Myocyte (in vitro differentiated cells): ENCODE data around the gene STAC3. TPM values are rescaled to one million over a fixed set of nuclear protein-coding genes. Genes with fewer than 3 reads are reported as not detected.

ENCODE experiments used
- DNase-seq: peaks from one replicate; pipeline ENCODE4 v3.0.0-alpha.2; 2012; ENCODE audit warnings: low read depth
- total RNA-seq: library from RNA; depleted of rRNA; stranded (reverse); fragments of >200 nt; gene quantifications from 2 replicates; pipeline ENCODE4 v1.2.3, GENCODE V29; 2014

Gene STAC3
- total RNA-seq, 1 donor from 2014 or later: 728 TPM

DNA sequence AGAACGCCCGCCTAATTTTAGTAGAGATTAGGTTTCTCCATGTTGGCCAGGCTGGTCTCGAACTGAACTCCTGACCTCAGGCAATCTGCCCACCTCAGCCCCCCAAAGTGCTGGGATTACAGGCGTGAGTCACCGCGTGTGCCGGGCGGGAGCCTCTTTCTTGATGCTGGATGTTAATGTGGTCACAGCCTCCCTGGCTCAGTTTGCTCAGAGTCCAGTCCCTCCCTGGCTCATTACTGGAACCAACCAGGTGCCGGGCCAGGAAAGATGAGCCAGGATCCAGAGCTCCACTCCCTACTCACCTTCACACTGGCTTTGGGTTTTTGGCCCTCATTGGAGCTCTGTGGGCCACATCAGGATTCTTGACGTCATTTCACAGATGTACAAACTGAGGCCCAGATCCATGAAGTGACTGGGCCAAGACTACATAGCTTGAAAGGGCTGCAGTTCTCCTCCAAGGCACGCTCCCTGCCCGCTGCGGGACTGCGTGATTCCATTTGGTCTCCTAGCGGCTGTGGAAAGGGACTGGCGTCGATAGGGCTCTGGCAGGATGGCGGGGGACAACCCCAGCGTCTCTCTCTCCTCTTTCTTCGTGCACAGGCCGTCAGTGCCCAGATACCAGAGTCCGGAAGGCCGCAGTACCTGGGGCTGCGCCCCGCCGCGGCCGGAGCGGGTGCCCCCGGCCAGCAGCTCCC, 26.6 kb downstream of the STAC3 start:
- no peak for DNase-seq

DNA sequence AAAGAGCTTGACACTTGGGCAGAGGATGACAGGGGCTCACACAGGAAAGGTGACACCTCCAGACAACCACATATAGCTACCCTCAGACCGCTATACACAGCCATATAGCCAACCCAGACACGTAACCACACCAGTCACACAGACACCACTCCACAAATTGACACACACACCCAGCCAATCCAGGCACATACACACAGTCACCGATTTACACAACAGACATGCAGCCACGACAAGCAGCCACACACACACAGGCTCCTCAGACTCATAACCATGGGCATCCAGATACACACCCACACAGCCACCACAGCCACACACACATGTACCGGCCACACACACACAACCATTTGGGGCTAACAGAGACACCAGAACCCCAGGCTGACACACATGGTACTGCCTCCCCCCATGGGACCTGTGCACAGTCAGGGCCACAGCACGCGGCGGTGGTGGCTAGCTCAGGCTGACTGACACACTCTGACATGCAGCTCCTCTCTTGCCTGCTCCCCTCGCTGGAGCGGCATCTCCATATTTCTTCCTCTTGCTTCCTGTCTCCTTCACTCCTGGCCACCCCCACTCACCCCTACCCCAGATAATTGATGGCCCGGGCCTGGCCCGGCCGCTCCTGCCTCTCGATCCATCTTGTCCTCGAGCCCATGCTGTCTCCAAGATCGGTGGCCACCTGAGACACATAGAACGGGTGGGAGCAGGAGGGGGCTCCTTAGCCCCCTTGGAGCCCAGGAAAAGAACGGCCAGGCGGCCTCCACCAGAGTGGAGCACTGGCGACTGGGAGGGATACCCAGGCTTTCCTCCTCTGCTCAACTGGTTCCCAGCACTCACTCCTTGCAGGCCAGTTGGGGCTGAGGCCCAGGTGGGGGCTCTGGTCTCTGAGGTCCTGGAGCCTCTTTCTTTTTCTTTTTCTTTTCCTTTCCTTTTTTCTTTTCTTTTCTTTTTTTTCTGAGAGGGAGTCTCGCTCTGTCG, 27.5 kb downstream of the STAC3 start:
- no peak for DNase-seq

DNA sequence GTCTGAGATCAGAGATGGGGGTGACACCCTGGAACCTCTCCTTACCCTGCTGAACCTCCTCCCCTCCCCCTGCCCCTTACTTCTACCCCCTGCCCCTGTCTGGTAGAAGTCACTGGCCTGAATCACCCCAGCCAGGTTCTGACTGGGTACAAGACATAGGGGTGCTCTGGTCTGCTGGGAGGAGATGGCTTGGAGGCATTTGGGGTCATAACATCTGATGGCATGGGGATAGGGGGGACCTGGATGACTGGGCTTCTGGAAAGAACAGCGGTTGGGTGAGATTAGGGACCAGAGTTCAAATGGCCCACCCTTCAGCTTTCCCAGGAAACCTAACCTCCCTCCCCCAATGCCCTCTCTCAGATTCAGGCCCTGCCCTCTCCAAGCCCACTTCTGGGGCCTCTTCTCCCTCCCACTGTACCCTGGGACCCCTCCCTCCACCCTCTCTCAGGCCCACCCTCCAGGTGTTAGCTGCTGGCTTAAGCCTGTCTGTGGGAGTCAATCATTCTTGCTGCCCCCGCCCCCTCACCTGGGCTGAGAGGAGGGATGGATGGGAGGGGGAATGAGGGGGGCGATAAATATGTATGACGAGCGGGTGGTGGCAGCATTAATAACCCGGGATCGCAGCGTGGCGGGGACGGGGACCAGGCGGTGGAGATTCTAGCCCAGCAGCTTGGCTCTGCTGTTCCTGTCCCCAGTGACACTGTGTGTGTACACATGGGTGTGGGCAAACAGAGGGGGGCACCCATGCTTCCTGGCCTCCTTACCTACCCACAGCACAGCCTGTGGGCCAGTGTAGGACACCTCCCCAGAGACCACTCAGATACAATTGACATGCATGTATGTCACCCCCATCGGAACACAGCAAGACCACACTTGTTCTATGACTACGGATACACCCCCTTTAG, 28.4 kb downstream of the STAC3 start:
- DNase-seq: no peak

DNA sequence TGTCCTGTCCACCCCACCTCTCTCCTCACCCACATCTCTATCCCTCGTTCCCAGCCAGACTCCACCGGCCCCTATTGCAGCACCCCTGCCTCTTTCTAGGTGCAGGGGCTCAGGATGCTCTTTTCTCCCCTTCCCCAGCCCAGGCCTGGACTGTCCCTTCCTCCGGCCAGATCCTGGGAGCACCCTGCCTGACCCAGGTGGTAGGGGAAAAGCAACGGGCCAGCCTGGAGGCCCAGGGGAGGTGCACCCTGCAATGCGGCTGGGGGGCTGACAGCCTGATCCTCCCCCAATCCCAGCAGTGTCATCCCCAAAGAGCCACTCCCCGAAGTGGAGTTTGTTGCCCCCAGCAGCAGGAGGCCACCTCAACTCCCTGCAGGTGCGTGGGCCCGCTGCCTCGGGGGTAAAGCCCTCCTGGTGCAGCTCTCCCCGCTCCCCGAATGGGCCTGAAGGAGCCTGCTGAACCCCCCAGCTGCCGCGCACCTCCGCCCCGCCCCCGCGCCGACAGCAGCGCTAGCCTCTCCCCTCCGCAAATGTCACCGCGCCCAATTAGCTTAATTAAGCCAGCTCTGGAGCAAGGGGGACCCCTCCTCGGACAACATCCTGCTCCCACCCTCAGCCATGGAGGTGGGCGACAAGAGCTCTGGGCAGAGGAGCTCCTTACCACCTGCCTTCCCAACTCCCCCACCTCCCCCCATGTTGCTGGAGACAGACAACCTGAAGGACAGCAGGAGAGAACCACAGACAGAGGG, 29.6 kb downstream of the STAC3 start:
- DNase-seq: no peak

DNA sequence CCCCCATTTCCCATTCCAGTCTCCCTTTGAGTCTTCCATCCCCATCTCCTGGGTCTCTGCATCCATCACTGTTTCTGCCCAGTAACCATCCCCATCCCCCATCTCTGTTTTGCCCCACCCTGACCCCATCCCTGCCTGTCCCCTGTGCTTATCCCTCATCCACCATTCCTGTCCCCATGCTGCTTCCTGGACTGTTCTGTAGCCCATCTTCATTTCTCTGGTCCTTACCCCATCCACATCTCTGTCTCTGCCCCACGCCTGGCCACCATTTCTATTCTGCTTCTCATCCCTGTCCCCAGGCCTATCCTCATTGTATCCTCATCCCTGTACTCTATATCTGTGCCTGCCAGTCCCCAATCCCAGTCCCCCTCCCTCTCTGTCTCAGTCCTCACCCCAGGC, 30.2 kb downstream of the STAC3 start:
- DNase-seq: no peak

DNA sequence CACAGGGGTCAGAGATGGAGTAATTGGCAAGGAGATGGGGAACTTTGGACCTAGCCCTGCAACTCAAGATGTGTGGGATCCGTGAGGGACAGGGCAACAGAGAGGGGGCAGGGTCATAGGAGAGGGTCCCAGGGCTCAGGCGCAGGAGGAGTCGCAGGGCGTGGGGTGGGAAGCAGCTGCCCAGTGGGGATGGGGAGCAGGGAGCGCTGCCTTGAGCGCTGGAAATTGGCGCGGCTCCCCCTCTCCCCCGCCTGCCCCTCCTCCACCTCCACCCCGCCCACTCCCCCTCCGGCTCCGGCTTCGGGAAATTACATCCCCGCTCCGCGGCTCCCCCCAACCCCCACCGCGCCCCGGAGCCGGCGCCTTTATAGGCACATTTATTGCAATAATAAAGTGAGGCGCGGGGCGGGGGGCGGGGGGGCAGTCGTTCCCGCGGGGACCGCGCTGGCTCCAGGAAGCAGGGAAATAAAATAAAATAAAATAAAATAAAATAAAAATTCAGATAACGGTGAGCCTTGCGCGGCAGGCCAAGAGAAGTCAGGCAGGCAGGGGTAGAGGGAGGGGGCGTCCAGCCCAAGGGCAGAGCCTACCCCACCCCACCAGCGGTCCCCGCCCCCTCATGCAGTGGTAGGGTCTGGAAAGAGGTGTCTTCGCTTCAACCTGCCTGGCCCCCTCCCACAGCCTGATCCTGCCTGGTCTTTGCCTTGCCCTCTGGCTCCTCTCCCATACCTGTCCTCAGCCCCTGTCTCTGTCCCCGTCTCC, 30.8 kb downstream of the STAC3 start:
- DNase-seq: no peak

DNA sequence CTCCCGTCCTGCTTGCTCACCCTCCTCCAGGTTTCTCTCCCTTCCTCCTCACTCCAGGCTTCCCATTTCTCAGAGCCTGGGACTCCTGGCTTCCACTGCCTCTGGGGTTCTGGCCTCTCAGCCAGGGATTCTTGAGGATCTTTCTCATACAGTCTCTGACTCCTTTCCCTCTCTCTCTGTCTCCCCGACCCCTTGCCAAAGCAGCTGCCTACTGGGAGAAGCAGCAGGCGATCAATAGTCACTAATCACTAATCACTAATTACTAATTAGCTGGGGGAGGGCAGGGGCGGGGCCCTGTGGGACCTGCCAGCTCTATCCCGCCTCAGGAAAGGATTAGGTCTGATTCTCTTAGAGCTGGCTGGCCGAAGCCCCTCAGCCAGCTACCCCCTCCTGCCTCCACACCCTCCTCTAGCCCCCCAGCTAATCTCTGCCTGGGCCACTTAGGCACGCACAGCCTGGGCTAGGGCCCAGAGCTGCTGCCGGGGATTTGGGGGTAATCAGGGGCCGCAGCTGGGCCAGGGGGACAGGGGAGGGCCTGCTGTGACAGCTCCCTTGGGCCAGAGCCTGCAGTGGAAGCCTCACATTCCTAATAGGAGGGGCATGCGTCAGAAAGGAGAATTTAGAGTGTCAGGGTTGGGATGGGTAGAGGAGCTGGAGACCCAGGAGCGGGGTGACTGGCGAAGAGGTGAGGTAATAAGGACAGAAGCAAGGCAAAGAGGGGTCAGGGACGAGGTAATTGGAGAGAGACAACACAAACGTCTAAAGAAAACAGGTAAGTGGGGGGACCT, 31.6 kb downstream of the STAC3 start:
- no peak for DNase-seq

DNA sequence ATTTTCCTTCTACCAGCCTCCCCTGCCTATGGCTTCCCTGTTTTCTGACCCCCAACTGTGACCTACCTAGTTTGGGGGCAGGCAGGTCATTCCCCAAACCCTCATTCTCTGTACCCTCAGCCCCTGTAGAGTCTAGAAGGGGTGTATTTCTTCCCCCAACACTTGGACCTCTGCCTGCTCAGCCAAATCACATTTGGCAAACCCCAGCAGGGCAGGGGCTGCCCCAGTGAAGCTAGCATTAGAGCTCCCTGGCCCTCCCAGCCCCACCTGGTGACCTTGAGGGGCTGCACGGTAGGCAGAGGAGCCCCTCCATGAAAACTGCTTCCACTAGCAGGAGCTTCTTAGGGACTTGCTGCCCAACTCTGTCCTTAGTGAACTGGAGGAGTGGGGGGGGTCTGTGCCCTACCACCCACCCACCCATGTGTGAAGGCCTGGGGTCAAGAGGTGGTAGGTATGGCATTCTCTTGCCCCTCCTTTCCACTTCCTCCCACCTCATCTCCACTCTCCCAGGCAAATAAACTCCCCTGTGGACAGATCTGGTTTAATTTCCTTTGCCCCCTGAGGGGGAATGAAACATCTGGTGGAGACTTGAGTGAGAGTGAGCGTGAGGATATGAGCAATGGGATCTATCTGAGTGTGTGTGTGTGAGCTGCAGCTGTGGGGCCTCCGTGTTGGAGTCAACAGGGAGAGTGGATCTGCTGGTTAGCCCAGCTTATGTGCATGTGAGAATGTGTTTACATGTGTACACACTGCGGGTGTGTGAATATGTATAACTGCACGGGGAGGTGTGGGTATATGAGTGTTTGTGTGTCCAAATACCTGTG, 32.7 kb downstream of the STAC3 start:
- no peak for DNase-seq

DNA sequence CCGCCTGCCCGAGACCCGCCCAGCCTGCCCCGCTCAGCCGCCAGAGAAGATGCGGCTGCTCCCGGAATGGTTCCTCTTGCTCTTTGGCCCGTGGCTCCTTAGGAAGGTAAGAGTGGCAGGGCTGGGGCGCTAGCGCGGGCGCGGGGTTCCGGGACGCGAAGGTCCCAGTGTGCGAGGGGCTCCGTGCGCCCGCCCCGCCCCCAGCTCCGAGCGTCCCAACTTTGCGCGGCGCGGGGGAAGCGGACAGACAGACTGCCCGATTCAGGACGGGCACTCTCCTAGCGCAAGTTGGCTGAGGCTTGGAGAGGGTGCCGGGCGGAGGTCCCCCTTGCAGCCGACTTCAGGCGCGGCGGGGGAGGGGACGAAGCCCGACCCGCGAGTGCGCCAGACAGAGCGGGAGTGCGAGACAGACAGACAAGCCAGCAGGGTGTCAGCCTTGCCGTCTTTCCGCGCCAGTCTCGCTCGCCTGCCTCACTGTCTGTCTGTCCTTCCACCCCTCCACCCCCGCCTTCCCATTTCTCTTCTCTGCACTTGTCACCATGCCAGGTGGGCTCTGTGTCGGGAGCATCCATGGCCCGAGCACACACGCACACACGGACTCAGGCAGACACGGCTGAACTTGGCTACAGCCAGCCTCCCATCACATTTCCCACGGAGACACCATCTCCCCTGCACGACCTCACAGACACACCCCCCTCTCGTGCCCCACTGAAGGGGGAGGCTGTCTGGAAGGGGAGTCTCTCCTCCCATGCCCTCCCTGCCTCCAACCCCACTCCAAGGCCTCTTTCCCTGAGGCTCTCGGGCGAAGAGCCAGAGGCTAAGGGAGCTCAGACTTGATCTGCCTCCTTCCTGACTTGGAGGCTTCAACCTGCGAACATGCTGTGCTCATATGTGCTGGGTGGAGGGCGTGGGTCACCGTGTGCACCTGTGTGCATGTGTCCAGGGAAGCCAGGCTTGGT, 33.8 kb downstream of the STAC3 start:
- DNase-seq: peak; percentile 16

DNA sequence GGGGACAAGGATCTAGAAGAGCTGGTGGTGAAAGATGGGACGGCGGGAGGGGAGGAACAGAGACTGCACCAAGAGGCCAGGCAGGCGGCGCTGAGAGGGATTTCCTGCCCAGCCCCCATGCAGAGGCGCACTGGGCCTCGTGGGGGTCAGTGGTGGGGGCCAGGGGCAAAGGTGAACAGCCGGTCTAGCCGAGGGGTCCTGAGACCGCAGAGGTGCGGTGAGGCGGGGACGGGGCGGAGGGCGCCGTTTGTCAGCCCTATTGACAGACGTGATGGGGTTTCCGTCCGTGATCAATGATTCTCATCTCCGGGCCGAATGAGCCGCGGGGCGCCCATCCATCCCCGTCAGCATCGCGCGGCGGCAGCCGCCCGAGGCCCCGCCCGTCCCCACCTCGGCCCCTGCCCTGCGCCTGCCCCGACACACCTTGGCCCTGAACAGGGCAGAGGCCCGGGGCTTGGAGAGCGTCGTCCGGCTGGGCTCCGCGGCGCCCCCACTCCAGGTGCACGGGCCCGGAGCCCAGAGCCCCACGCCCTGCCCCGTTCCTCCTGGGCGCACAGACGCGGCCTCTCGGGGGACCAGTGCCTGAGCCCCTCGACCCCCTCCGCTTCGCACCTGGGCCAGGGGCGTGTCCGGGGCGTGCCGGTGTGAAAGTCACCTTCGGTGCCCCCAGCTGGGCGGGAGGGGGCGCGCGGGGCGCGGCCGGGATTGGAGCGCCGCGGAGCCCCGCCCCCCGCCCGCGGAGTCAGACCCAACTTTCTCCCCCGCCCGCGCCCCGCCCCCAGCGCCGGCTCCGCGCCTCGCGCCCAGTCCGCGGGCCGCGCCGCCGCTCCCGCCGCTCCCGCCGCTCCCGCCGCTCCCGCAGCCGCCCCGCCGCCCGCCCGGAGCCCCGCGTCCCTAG, 34.7 kb downstream of the STAC3 start, which contains the start of gene NXPH4:
TSS of gene NXPH4 (plus strand) at position 781 of the 898 bp plus-strand sequence. CDS start 176 bp downstream, outside the sequence.
- peak; percentile 26 for DNase-seq

DNA sequence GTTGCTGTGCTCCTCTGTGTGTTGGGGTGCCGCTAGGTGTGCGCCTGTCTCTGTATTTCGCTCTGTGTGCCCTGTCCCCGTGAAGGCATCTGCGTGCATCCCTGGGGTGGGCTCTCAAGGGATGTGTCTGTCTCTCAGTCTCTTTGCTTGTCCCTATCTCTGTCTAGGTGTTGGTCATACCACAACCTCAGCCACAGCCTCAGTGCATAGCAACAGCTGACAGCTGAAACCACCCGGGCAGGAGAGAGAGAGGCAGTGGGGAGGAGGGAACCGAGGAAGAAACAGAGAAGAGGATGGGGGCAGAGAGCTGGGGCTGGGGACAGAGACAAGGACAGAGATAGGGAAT, 35.3 kb downstream of the STAC3 start:
- peak; percentile 78 for DNase-seq

DNA sequence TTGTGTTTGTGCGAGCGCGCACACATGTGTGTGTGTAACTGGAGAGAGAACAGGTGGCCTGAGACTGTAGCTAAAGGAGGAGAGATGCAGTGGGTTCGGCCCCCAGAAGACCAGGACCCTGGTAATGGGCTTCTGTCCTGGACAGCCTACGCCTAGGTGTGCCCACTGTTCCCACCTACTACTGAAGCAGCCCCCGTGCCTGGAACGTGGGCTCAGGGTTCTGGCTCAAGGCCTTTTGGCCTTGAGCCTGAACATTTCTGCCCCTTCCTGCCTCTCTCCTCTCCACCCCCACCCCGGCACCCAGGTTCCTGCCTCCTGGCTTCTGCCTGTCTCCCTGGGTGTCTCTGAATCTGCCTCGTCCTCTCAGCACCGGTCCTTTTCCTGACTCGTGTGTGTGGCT, 35.9 kb downstream of the STAC3 start:
- no peak for DNase-seq

DNA sequence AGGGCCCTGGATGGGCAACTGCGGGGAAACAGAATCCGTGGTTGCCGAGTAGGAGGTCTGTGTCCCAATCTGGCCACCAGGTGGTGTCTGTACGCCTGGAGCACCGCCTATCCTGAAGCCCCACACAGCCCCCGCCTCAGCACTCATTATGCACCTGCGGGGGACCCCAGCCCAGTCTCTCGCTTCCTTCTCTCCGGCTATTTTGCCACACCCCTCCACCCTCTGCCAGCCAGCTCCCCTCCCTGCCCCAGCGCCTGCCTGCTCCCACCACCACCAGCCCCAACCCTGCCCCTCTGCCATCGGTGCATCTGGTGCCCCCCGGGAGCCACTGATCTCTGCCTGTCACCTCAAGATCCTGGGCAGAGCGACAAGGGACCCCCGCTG, 36.6 kb downstream of the STAC3 start:
- peak; percentile 61 for DNase-seq

DNA sequence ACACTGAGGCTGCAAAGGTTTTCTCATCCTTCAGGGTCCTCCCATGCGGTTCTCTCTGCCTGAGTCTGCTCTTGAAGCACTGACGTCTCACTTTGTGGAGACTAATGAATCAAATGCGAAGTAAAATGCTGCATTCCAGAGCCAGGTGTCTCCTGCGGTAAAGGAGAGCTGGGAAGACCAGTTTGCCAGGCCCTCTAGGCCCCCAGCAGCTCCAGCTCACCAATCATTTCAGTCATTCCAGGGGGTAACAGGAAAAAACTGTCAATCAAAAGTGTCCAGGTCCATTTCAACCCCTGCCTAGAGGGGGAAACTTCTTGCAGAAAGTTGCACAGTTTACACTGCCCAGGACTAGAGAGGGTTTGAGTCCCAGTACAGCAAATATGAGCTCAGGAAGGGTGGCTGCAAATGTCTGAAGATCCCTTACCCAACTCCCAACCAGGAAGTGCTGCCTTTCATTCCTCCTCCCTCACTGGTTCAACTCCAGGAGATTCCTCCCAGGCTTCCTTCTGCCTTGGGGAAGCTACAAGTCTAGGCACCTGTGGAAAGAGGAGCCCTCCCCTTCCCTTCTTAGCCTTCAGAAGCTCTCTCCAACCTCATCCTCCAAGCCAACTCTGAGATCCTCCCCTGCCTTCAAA, 37.1 kb downstream of the STAC3 start:
- no peak for DNase-seq

DNA sequence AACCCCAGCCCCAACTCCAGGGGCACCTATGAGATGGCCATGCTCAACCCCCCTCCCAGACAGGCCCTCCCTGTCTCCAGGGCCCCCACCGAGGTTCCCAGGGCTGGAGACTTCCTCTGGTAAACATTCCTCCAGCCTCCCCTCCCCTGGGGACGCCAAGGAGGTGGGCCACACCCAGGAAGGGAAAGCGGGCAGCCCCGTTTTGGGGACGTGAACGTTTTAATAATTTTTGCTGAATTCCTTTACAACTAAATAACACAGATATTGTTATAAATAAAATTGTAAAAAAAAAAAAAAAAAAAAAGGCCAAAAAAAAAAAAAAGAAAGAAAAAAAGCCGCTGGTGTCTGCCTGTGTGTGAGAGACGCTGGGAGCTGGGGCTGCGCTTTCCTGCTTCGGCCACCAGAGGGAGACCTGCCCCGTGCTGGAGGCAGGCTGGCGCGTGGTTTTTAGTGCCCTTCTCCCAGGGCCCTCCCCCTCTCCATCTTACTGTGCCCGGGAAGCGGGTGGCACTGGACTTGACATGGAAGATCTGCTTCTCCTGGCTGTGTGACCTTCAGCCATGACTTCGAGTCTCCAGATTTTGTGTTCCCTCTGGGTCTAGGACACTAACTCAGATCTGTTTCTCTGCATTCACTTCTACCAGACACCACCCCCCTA, 37.8 kb downstream of the STAC3 start:
- peak; percentile 87 for DNase-seq
